Stimulated activated CD8-positive, alpha-beta memory T cell treated with anti-CD3 and anti-CD28 coated beads, Interleukin-15, amount 100 ng/mL, for 1 hour (primary cell): ENCODE data around the gene TMED8.

Source experiments
- DNase-seq: peaks from one replicate; pipeline ENCODE4 v3.0.0-alpha.2; 2020; ENCODE audit warnings: low read depth

TMED8 gene

DNA sequence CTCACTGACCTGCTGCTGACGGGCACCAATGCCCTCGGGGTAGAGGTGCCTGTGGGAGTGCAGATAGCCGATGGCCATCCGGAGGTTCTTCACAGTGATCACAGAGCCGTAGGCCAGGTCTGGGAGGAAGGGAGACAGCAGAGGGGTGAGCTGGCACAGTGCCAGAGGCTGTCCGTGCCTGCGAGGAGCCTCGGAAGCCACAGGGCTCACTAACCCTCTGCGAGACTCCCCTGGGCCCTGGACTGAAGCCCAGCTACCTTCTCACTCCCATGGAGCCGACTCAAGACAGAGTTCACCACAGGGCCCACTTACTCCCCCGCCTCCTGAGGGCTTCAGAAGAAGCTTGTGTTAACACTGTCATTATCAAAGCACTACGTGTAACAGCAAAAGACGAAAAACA, 80.7 kb downstream of the TMED8 start:
- DNase-seq: no peak

DNA sequence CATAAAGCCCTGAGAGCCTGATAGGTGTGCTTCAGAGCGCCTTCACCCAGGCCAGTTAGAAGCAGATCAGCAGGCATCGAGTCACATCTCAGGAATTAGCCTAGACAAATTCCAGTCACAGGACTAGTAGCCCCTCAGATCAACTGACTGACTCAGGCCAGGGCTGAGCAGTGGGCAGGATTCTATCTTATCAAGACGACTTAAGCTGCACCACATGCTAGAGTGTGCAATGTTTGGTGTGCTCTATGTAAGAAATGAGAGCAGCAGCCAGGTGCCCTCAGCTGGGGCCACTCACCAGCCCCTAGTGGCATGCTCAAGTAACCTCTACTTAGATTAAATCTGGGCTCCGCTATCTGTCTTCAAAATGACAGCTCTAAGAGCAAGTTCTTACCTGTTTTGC, 86.2 kb downstream of the TMED8 start:
- DNase-seq: no peak

DNA sequence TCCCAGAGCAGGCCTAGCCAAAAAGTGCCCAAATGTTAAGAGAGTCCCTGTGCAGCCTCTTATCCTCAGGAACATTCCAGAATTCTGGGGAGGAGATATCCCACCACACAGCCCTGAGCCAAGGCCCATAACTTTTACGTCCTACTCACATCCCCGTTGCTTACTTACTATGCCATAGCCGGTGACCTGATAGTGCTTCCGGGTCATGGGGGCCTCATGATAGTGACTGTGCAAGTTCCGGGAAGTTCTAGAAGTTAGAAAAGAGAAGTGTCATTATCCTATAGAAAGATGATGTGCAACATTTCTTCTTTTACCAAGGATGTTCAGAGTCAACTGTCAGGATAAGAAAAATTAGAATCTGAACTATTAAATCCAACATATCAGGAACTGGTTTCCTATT, 90.3 kb downstream of the TMED8 start:
- no peak for DNase-seq
